ENCODE data around the gene BDNF.
"Not testable (repeated sequence)": the region's sequence is repeated elsewhere in the genome, so short reads cannot be mapped to it uniquely, and the experiment has no call there.

The BDNF gene

DNA sequence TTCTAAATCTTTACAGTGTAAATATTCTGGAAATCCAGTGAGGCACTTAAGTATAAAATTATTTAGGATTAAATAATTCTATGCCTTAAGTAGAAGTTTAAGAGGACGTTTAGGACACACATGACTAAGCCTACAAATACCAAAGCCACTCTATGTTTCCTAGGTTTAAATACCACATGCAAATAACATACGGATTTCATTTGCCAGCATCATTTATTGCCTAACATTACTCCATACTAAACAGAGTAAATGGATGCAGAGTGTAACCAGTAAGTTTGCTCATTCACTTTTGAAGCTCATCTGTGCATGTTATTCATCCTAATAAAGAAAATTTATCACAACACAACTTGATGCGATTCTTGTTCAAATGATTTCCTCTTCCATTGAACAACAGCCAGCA, 4.1 kb downstream of the BDNF start:
- DNase-seq (ENCODE audit: low spot score in 2 of 2) (no peak), ATAC-seq (no peak)
- peaks cover 22% of the 10 kb centered on the region for H3K4me1 Mint-ChIP-seq
- H3K9me3 Mint-ChIP-seq: no peaks in the 10 kb centered on the region
- H3K4me3 Mint-ChIP-seq: no peak overlapping the region
- H3K36me3 Mint-ChIP-seq: no peaks in the 10 kb centered on the region
- no peak overlapping the region for H3K27ac Mint-ChIP-seq

DNA sequence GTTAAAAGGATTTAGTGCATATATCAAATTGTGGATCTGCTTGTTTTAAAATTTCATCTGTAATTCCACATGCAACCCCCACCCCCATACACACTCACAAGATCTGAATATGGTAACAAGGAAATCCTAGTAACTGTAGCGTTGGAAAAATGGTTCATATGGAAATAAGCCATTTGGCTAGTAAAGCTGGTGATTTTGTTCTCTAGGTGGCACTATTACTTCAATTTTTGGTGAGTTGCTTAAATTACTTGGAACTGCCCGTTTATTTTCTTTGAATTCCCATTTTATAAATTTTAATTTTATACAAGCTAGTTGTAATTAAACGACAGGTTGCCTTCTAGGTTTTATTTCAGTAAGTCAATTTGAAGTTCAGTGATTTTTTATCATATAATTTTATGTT, 5.3 kb downstream of the BDNF start:
- Mint-ChIP-seq H3K9me3 (no peaks in the 10 kb centered on the region), H3K4me1 (peaks cover 15% of the 10 kb centered on the region), H3K36me3 (no peaks in the 10 kb centered on the region), H3K27ac (no peak overlapping the region), H3K4me3 (no peak overlapping the region)
- ATAC-seq: no peak
- no peak for DNase-seq (ENCODE audit: low spot score in 2 of 2)

DNA sequence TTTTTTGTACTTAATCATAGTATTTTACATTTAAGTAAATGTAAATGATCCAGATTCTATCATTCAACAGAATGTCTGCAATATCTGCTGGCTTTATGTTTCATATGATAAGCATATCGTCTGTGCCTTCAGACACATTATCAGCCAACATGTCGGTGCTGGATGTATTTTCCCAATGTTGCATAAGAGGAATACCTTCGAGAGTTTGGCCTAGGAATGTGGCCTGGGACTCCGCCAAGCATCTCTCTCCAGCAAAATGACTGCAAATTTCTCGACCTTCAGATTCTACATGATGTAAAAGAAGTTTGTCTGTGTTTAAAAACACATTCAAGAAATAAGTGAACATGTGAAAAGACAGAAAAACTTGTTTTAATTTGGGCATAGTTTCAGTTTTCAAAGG, 6.9 kb downstream of the BDNF start:
- Mint-ChIP-seq H3K36me3 (no peaks in the 10 kb centered on the region), H3K27ac (no peak overlapping the region), H3K4me1 (no peaks in the 10 kb centered on the region), H3K4me3 (no peak overlapping the region), H3K9me3 (no peaks in the 10 kb centered on the region)
- DNase-seq (ENCODE audit: low spot score in 2 of 2) (no peak), ATAC-seq (no peak)

DNA sequence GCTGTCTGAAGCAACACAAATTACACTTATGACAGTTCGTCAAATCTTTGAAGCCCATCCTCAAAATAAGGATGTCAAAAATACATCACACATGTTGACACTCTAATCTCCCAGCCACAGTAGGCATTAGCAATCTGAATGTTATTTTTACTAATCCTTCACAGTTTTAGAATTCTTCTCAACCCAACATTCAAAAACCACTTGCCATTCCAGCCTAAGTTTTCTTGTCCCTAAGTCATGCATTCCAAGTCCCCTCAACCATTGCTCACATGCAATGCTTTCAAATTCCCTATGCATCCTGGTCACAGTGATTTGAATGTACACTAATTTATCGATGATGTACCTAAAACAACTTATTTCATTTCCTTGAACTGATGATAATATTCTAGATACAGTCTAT, 7.5 kb downstream of the BDNF start:
- Mint-ChIP-seq H3K36me3 (no peaks in the 10 kb centered on the region), H3K4me1 (no peaks in the 10 kb centered on the region), H3K4me3 (no peak overlapping the region), H3K9me3 (no peaks in the 10 kb centered on the region), H3K27ac (no peak overlapping the region)
- DNase-seq (ENCODE audit: low spot score in 2 of 2): no peak
- no peak for ATAC-seq

DNA sequence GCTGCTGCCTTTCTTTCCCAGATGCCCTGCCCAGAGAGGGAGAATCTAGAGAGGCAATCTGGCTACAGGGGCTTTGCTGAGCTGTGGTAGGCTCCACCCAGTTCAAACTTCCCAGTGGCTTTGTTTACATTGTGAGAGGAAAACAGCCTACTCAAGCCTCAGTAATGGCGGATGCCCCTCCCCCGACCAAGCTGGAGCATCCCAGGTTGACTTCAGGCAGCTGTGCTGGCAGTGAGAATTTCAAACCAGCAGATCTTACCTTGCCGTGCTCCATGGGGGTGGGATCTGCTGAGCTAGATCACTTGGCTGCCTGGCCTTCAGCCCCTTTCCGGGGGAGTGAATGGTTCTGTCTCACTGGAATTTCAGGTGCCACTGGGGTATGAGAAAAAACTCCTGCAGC, 12.2 kb downstream of the BDNF start:
- Mint-ChIP-seq H3K27ac (no peak overlapping the region), H3K9me3 (peaks cover 7% of the 10 kb centered on the region), H3K36me3 (no peaks in the 10 kb centered on the region), H3K4me1 (no peaks in the 10 kb centered on the region), H3K4me3 (no peak overlapping the region)
- ATAC-seq: no peak
- DNase-seq (ENCODE audit: low spot score in 2 of 2): no peak

DNA sequence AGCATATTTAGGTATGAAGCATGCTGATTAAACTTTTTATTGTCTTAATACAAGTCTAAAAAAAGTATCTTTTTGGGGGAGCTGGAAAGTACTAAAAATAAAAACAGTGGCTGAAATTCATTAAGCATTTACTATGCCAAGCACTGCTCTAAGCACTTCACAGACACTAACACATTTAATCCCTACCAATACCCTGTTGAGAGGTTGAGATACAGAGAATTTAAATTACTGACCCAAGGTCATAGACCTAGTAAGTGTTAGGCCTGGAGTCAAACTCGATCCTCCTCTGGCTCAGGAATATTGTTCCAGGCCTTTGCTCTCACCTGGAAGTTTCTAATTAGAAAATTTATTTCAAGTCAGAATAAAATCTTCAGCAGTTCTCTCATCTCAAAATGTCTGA, 18.6 kb downstream of the BDNF start:
- peaks cover 4% of the 10 kb centered on the region for H3K9me3 Mint-ChIP-seq
- no peak for DNase-seq (ENCODE audit: low spot score in 2 of 2)
- no peak for ATAC-seq
- no peaks in the 10 kb centered on the region for H3K36me3 Mint-ChIP-seq
- no peak overlapping the region for H3K27ac Mint-ChIP-seq
- no peaks in the 10 kb centered on the region for H3K4me1 Mint-ChIP-seq
- H3K4me3 Mint-ChIP-seq: no peak overlapping the region

DNA sequence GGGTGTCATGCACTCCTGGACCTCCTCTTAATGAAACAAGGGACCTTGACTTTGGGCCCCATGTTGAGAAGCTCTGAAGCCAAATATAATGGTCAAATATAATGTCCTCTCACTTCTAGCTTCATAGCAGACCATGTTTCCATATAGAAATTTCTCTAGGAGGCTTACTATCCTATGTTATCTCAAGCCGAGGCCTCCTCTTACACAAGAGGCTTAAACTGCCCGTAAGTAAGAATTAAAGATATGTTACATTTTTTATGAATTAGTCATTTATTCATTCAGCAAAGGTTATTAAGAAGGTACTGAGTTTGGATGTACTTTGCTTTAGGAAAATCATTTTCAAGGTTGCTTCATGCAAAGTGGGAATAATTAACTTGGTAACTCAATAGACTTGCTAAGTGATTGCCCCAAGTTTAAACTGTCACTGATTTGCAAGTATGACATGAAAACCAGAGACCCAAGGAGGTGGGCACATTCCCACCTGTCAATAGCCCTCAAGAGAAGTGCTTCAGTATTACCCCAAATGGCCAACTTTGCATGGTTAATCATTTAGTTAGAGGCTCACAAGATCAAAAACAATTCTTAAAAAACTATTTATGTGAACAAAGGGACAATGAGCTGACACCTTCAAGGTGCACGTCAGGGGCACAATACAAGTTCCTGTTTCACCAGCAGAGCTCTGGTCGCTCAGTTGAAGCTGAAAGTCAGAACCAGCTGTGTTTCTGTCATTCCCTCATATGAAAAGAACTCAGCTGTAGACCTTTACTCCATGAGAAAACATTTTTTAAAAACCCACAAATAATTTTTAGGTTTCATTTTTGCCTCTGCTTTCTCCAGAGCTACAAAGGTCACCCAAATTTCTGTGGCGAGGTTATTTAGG, 20.9 kb downstream of the BDNF start:
- no peaks in the 10 kb centered on the region for H3K9me3 Mint-ChIP-seq
- no peaks in the 10 kb centered on the region for H3K4me1 Mint-ChIP-seq
- ATAC-seq (no peak), DNase-seq (ENCODE audit: low spot score in 2 of 2) (no peak)
- H3K4me3 Mint-ChIP-seq: no peak overlapping the region
- no peak overlapping the region for H3K27ac Mint-ChIP-seq
- no peaks in the 10 kb centered on the region for H3K36me3 Mint-ChIP-seq

DNA sequence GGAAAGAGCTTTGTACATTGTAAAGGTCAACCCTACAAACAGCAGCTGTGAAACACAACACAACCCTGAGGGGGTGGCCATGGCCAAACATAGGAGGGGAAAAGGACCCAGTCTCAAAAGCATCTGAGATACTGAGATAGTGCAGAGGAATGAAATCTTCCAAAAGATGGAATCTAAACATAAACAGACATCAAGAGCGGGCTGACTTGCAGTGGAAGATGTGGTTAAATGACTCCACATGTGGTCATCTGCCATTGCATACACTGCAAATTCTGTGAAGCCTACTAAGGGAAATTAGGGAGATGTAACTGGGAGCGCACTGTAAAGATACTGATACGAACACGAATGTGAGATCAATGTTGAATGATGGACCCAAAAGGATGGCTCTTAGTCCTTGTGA, 22.0 kb downstream of the BDNF start:
- no peak for DNase-seq (ENCODE audit: low spot score in 2 of 2)
- H3K4me3 Mint-ChIP-seq: no peak overlapping the region
- H3K9me3 Mint-ChIP-seq: peaks cover 5% of the 10 kb centered on the region
- no peak for ATAC-seq
- H3K36me3 Mint-ChIP-seq: no peaks in the 10 kb centered on the region
- no peaks in the 10 kb centered on the region for H3K4me1 Mint-ChIP-seq
- no peak overlapping the region for H3K27ac Mint-ChIP-seq

DNA sequence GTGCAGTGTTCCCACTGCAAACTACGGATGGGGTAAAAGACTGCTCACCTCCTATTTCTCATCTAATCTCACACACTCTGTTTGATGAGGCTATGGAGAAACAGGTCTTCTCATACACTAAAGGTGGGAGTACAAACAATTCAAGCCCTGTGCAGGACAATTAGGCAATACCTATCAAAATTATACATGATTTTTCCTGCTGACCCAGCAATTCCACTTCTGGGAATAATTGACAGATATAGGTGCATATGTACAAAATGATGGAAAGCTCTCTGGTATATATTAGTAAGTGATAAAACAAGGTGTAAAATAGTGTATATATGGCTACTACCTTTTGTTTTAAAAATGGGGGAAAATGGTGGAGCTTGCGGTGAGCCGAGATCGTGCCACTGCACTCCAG, 23.1 kb downstream of the BDNF start:
- H3K4me1 Mint-ChIP-seq: no peaks in the 10 kb centered on the region
- DNase-seq (ENCODE audit: low spot score in 2 of 2) (no peak), ATAC-seq (no peak)
- no peaks in the 10 kb centered on the region for H3K36me3 Mint-ChIP-seq
- H3K4me3 Mint-ChIP-seq: no peak overlapping the region
- H3K27ac Mint-ChIP-seq: no peak overlapping the region
- peaks cover 9% of the 10 kb centered on the region for H3K9me3 Mint-ChIP-seq

DNA sequence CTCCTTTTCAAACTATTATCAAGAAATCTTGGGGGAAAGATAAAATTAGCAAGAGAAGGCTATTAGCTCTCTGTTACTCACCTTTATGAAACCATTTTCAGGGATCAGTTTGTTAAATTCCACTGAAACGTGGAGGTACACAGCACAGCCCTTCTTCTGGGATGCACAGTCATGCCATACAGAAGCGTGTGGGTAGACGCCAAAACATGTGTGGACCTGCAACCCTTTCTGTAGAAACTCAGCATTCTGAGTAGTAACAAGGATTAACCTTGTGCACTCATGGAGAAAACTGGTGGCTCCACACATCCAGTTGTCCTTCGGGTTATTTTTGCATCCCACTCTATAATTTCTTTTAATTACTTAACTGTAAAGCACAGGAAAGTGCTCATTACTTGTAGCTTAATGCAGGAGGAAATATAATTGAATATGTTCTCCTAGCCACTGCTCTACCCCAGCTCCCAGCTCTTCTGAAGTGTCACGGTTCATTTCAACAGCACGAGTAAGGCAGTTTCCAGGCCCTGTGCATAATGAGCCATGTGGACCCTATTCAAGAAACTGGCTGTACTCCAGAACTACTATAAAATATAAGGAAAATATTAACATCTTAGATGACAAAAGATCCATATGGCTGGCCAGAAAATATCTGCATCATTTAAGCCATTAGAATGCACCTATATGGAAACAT, 26.1 kb downstream of the BDNF start:
- peaks cover 11% of the 10 kb centered on the region for H3K9me3 Mint-ChIP-seq
- H3K27ac Mint-ChIP-seq: no peak overlapping the region
- no peaks in the 10 kb centered on the region for H3K36me3 Mint-ChIP-seq
- DNase-seq (ENCODE audit: low spot score in 2 of 2) (no peak), ATAC-seq (no peak)
- H3K4me3 Mint-ChIP-seq: no peak overlapping the region
- H3K4me1 Mint-ChIP-seq: no peaks in the 10 kb centered on the region

DNA sequence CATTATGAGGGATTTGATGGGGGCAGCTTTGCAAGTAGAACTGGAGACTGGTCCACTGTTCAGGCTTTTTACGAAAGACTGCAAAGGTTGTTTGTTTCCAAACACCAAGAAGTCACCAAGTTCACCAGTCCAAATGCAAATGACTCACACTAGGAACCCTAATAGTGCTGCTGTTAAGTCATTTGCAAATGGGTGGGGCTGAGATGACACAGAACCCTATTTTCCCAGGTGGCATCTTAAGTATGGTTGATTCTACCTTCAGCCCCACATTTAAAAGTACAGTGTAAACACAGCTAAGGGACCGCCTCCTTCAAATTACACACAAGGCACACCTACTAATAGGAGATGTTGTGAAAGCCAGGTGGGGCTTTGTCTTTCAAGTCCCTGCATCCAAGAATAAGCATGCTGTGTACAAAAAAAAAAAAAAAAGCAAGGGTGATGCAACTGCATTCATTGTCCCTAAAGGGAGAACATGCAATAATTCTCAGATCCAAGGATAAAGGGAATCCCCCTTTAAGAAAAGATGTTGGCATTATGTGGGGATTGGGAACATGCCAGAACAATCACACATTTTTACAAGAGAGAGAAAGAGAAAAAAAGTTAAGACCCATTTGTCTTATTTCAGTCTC, 27.3 kb downstream of the BDNF start:
- Mint-ChIP-seq H3K27ac (no peak overlapping the region), H3K4me1 (no peaks in the 10 kb centered on the region), H3K36me3 (no peaks in the 10 kb centered on the region), H3K4me3 (no peak overlapping the region), H3K9me3 (peaks cover 16% of the 10 kb centered on the region)
- no peak for DNase-seq (ENCODE audit: low spot score in 2 of 2)
- no peak for ATAC-seq

DNA sequence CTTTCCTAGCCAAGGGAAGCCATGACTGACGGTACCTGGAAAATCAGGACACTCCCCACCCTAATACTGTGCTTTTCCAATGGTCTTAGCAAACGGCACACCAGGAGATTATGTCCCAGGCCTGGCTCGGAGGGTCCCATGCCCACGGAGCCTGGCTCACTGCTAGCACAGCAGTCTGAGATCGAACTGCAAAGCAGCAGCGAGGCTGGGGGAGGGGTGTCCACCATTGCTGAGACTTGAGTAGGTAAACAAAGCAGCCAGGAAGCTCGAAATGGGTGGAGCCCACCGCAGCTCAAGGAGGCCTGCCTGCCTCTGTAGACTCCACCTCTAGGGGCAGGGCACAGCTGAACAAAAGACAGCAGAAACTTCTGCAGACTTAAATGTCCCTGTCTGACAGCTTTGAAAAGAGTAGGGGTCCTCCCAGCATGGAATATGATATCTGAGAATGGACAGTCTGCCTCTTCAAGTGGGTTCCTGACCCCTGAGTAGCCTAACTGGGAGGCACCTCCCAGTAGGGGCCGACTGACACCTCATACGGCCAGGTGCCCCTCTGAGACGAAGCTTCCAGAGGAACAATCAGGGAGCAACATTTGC, 34.6 kb downstream of the BDNF start:
- not testable (repeated sequence) for ATAC-seq; H3K4me3 Mint-ChIP-seq; H3K36me3 Mint-ChIP-seq; DNase-seq (ENCODE audit: low spot score in 2 of 2); H3K27ac Mint-ChIP-seq; H3K4me1 Mint-ChIP-seq
- H3K9me3 Mint-ChIP-seq: peaks cover 19% of the 10 kb centered on the region

DNA sequence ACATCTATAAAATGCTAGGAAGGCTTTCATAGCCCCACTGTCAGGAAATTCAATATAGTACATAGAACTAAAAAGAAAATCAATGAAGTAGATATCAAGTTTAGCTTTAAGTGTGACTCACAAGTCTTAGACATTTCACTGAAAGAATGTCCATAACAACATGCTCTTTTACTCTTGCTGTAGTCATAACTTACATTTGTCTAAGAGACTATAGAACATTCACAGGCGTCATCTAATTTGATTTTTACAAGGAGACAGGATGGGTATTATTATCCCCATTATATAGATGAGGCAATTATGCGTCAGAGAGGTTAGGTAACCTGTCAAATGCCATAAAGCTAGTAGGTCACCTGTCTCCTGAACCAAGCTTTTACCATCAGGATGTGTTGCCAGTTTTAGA, 36.9 kb downstream of the BDNF start:
- H3K4me1 Mint-ChIP-seq: no peaks in the 10 kb centered on the region
- no peak overlapping the region for H3K4me3 Mint-ChIP-seq
- H3K36me3 Mint-ChIP-seq: no peaks in the 10 kb centered on the region
- ATAC-seq (no peak), DNase-seq (ENCODE audit: low spot score in 2 of 2) (no peak)
- H3K27ac Mint-ChIP-seq: no peak overlapping the region
- peaks cover 16% of the 10 kb centered on the region for H3K9me3 Mint-ChIP-seq

DNA sequence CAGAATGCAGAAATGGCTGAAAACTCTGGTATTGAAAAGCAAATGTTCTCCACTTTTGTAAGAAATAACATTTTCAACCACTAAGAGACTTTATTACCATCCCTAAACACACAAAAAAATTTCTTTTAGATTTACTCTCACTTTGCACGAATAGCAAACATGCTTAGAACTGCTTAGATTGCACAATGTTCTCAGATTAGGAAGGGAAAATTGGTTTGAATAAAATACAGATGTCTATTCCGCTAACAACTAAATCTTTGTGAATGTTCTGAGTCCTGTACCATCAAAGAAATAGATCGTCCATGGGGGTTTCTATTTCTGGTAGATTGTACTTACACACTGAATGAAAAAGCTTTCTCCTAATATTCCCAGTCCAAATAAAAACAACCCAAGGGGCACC, 40.1 kb downstream of the BDNF start:
- Mint-ChIP-seq H3K9me3 (peaks cover 6% of the 10 kb centered on the region), H3K4me1 (no peaks in the 10 kb centered on the region), H3K27ac (no peak overlapping the region), H3K4me3 (no peak overlapping the region), H3K36me3 (no peaks in the 10 kb centered on the region)
- DNase-seq (ENCODE audit: low spot score in 2 of 2): no peak
- no peak for ATAC-seq

DNA sequence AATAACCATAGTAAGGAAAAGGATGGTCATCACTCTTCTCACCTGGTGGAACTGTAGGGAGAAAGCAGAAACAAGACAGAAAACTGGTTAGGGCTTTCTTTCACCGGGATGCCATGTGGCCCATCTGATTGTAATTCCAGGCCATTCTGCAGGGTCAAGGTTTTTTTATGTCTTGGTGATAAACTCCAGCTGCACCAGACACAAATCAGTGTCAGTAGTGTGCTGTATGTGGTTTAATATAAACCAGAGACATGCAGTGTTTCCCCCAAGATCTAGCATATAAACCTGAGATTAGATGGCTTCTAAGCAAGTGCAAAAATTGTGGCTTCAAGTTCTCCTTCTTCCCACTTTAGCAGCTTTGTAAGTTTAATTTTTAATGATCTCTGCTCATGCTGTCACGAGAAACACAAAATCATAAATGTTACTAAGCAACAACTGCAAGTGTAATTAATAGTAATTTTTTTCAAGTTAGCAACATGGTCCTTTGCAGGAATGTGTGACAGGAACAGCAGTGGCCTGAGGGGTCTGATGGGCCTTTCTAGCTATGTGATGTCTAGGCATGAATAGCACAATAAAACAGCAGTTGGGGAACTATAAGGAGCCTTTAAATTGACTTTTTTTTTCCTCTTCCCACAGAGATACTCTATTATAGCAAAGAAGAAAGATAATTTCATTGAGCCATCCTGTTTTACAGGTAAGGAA, 41.6 kb downstream of the BDNF start:
- Mint-ChIP-seq H3K4me3 (no peak overlapping the region), H3K4me1 (no peaks in the 10 kb centered on the region), H3K36me3 (no peaks in the 10 kb centered on the region), H3K9me3 (peaks cover 6% of the 10 kb centered on the region), H3K27ac (no peak overlapping the region)
- no peak for DNase-seq (ENCODE audit: low spot score in 2 of 2)
- ATAC-seq: no peak

All from stimulated activated effector memory CD8-positive, alpha-beta T cell treated with anti-CD3 and anti-CD28 coated beads, Interleukin-12 subunit alpha, Interleukin-12 subunit beta, amount 100 ng/mL, for 72 hours (primary cell).